H4 (cell line): ENCODE measurements around the gene KIAA1755. TPM values are rescaled to one million over a fixed set of nuclear protein-coding genes. Genes with fewer than 3 reads are reported as not detected.

Experiments used
- DNase-seq: peaks from one replicate; pipeline ENCODE4 v3.0.0-alpha.2; 2015; ENCODE audit warnings: low spot score
- total RNA-seq: library from RNA; depleted of rRNA; stranded (reverse); fragments of >200 nt; shearing (Covaris generic); gene quantifications from 2 replicates; pipeline ENCODE4 v1.2.3, GENCODE V29; 2014; rRNA removed

Gene KIAA1755
- total RNA-seq, 1 experiment from 2014 or later: not detected

- DNase-seq: peak; percentile 59
Observed at GRCh38 chr20:38165089-38165965, 95.2 kb downstream of the KIAA1755 start, which contains the start of gene TGM2. TGM2 (minus strand) TSS chr20:38165270; CDS start chr20:38165198, 72 bp downstream.

- no peak for DNase-seq
Observed at GRCh38 chr20:38164624-38165088, 95.9 kb downstream of the KIAA1755 start.

GRCh38 chr20:38164069-38164468, 96.5 kb downstream of the KIAA1755 start:
- DNase-seq: no peak

GRCh38 chr20:38162878-38163875, 97.4 kb downstream of the KIAA1755 start:
- DNase-seq: no peak

- DNase-seq: no peak
Observed at GRCh38 chr20:38162149-38162548, 98.4 kb downstream of the KIAA1755 start.

- DNase-seq: no peak
Observed at GRCh38 chr20:38161412-38161774, 99.1 kb downstream of the KIAA1755 start.

Other genes starting within 250 kb of the KIAA1755 start
- 24.7 and 25.7 TPM in 2 replicates for gene TTI1, start 227.3 kb downstream of the KIAA1755 start, total RNA-seq
- 10.8 and 13.5 TPM in 2 replicates for gene RPRD1B, start 227.0 kb downstream of the KIAA1755 start, total RNA-seq
- 7.0 and 7.1 TPM in 2 replicates for gene TGM2, start 95.5 kb downstream of the KIAA1755 start, total RNA-seq
- gene BPI, start 43.4 kb upstream of the KIAA1755 start, total RNA-seq: 0.10 TPM in 1 of 2 replicates, not detected in the other
- 0.06 TPM in 1 of 2 replicates, not detected in the other for gene LBP, start 85.7 kb upstream of the KIAA1755 start, total RNA-seq
- 6.1 and 6.7 TPM in 2 replicates for gene SNHG17, start 174.6 kb upstream of the KIAA1755 start, total RNA-seq
- 14.0 and 15.1 TPM in 2 replicates for gene RALGAPB, start 212.1 kb upstream of the KIAA1755 start, total RNA-seq